Measurements from ENCODE around the gene FBN1. TPM values are rescaled to one million over a fixed set of nuclear protein-coding genes. Genes with fewer than 3 reads are reported as not detected.
A peak's percentile ranks its signal among the peaks of the same experiment; 100 is the strongest.

The FBN1 gene
- total RNA-seq, 2 donors from 2014 or later, result 258 to 300 TPM

- DNase-seq (ENCODE audit: low spot score) (no peak), ATAC-seq (ENCODE audit: insufficient number of reproducible peaks, low FRiP score, low read depth) (no peak)
- Histone ChIP-seq H3K36me3 (no peaks in the 10 kb centered on the region), H3K4me3 (no peak overlapping the region), H3K27ac (no peak overlapping the region), H3K9me3 (no peaks in the 10 kb centered on the region), H3K4me1 (ENCODE audit: control insufficient read depth in 1 of 2, low read depth in 2 of 2) (peaks cover 18 to 41% of the 10 kb centered on the region in 2 donors), H3K27me3 (replicated peaks; ENCODE audit: insufficient read depth) (no peaks in the 10 kb centered on the region)
- no peak for TF ChIP-seq CTCF (IDR thresholded peaks at IDR 0.05)
Measured at GRCh38 chr15:48537271-48538113, 108.0 kb downstream of the FBN1 start.

- ATAC-seq (ENCODE audit: insufficient number of reproducible peaks, low FRiP score, low read depth) (no peak), DNase-seq (ENCODE audit: low spot score) (no peak)
- TF ChIP-seq CTCF (IDR thresholded peaks at IDR 0.05), result no peak
- peak overlapping the region in 1 of 2 donors; percentile 19 for H3K27ac ChIP-seq
- no peaks in the 10 kb centered on the region for H3K27me3 ChIP-seq (replicated peaks; ENCODE audit: insufficient read depth)
- no peaks in the 10 kb centered on the region for H3K36me3 ChIP-seq
- peaks cover 12 to 33% of the 10 kb centered on the region in 2 donors for H3K4me1 ChIP-seq (ENCODE audit: control insufficient read depth in 1 of 2, low read depth in 2 of 2)
- no peaks in the 10 kb centered on the region for H3K9me3 ChIP-seq
- H3K4me3 ChIP-seq, result no peak overlapping the region
Measured at GRCh38 chr15:48536681-48537091, 108.8 kb downstream of the FBN1 start.

GRCh38 chr15:48533982-48534381, 111.5 kb downstream of the FBN1 start:
- Histone ChIP-seq H3K4me1 (ENCODE audit: control insufficient read depth in 1 of 2, low read depth in 2 of 2) (peaks cover 12 to 19% of the 10 kb centered on the region in 2 donors), H3K4me3 (no peak overlapping the region), H3K27me3 (replicated peaks; ENCODE audit: insufficient read depth) (no peaks in the 10 kb centered on the region), H3K27ac (no peak overlapping the region), H3K9me3 (no peaks in the 10 kb centered on the region), H3K36me3 (peaks cover 3% of the 10 kb centered on the region)
- no peak for ATAC-seq (ENCODE audit: insufficient number of reproducible peaks, low FRiP score, low read depth)
- no peak for DNase-seq (ENCODE audit: low spot score)
- no peak for TF ChIP-seq CTCF (IDR thresholded peaks at IDR 0.05)

- DNase-seq (ENCODE audit: low spot score), result no peak
- Histone ChIP-seq H3K36me3 (peaks cover 4% of the 10 kb centered on the region), H3K4me3 (no peak overlapping the region), H3K27ac (no peak overlapping the region), H3K9me3 (no peaks in the 10 kb centered on the region), H3K4me1 (ENCODE audit: control insufficient read depth in 1 of 2, low read depth in 2 of 2) (peaks cover 12 to 14% of the 10 kb centered on the region in 2 donors), H3K27me3 (replicated peaks; ENCODE audit: insufficient read depth) (no peaks in the 10 kb centered on the region)
- ATAC-seq (ENCODE audit: insufficient number of reproducible peaks, low FRiP score, low read depth), result no peak
- no peak for TF ChIP-seq CTCF (IDR thresholded peaks at IDR 0.05)
Measured at GRCh38 chr15:48532946-48533345, 112.6 kb downstream of the FBN1 start.

GRCh38 chr15:48530528-48530927, 115.0 kb downstream of the FBN1 start:
- H3K27me3 ChIP-seq (replicated peaks; ENCODE audit: insufficient read depth), result no peaks in the 10 kb centered on the region
- H3K4me3 ChIP-seq, result no peak overlapping the region
- H3K27ac ChIP-seq, result no peak overlapping the region
- peaks cover 7% of the 10 kb centered on the region for H3K36me3 ChIP-seq
- DNase-seq (ENCODE audit: low spot score) (no peak), ATAC-seq (ENCODE audit: insufficient number of reproducible peaks, low FRiP score, low read depth) (no peak)
- H3K4me1 ChIP-seq (ENCODE audit: control insufficient read depth in 1 of 2, low read depth in 2 of 2), result no peaks in the 10 kb centered on the region
- no peaks in the 10 kb centered on the region for H3K9me3 ChIP-seq
- TF ChIP-seq CTCF (IDR thresholded peaks at IDR 0.05), result no peak
